Naive thymus-derived CD4-positive, alpha-beta T cell (primary cell): ENCODE results near the gene UBASH3B. TPM values are rescaled to one million over a fixed set of nuclear protein-coding genes. Genes with fewer than 3 reads are reported as not detected.

Experiments
- ATAC-seq: fragments of 150-1000 bp; cut with Tn5 transposase; 2 replicates; pipeline ENCODE4 v1.10.0; 2021; ENCODE audit warnings: mild to moderate bottlenecking, moderate library complexity
- CTCF ChIA-PET: fragments of 350-600 bp; sonication (Branson Sonifier 250); formaldehyde crosslinking; loops from one replicate; lab custom pipeline; 2021; ENCODE audit warnings: antibody characterized with exemption; lab: Charles Lee
- POLR2A ChIA-PET: fragments of 350-600 bp; sonication (Branson Sonifier 250); formaldehyde crosslinking; loops from one replicate; lab custom pipeline; 2021; ENCODE audit warnings: antibody characterized with exemption, inconsistent platforms; lab: Charles Lee
- DNase-seq, 9 donors: peaks; one replicate each; pipeline versions ENCODE4 v3.0.0 to v3.0.0-alpha.2; 2020 to 2022; ENCODE audit warnings: mixed read lengths in 1 of 9
- H3K27ac ChIP-seq: one replicate; pipeline ENCODE4 v1.7.0; 2013; ENCODE audit warnings: mild to moderate bottlenecking, low read depth, low read length, moderate library complexity
- H3K27me3 ChIP-seq, 2 donors: one replicate each; pipeline ENCODE4 v1.7.0; 2013; ENCODE audit warnings: low read length in 2 of 2, mild to moderate bottlenecking in 2 of 2, moderate library complexity in 2 of 2; ENCODE audit not compliant: control insufficient read depth in 2 of 2, insufficient read depth in 2 of 2
- H3K36me3 ChIP-seq, 3 experiments: 1 replicate in 2 of 3; 2 replicates in 1 of 3; pipeline ENCODE4 v1.7.0; 2013; ENCODE audit warnings: low read length in 3 of 3, mild to moderate bottlenecking in 3 of 3, moderate library complexity in 1 of 3; ENCODE audit not compliant: insufficient read depth in 3 of 3, control insufficient read depth in 2 of 3
- H3K4me1 ChIP-seq, 2 donors: one replicate each; pipeline ENCODE4 v1.7.0; 2013; ENCODE audit warnings: low read length in 2 of 2, mild to moderate bottlenecking in 2 of 2, moderate library complexity in 1 of 2; ENCODE audit not compliant: control insufficient read depth in 2 of 2, insufficient read depth in 2 of 2
- H3K4me3 ChIP-seq: 2 replicates; pipeline ENCODE4 v1.7.0; 2013; ENCODE audit warnings: mild to moderate bottlenecking, low read length
- H3K9me3 ChIP-seq, 3 experiments: 1 replicate in 2 of 3; 2 replicates in 1 of 3; pipeline ENCODE4 v1.7.0; 2013; ENCODE audit warnings: low read length in 3 of 3; ENCODE audit not compliant: control insufficient read depth in 2 of 3
- H3K27ac Mint-ChIP-seq, 9 donors: one replicate each; pipeline ENCODE4 v1.8.0; 2020 to 2022; ENCODE audit warnings: mixed read lengths in 9 of 9, mild to moderate bottlenecking in 8 of 9, moderate library complexity in 5 of 9, inconsistent platforms in 2 of 9
- H3K27me3 Mint-ChIP-seq, 5 donors: one replicate each; pipeline ENCODE4 v1.8.0; 2021 to 2022; ENCODE audit warnings: mixed read lengths in 5 of 5, mild to moderate bottlenecking in 1 of 5
- H3K36me3 Mint-ChIP-seq, 5 donors: one replicate each; pipeline ENCODE4 v1.8.0; 2020 to 2022; ENCODE audit warnings: mixed read lengths in 5 of 5, mild to moderate bottlenecking in 3 of 5, inconsistent platforms in 1 of 5
- H3K4me1 Mint-ChIP-seq, 7 donors: one replicate each; pipeline ENCODE4 v1.8.0; 2020 to 2022; ENCODE audit warnings: mixed read lengths in 7 of 7, mild to moderate bottlenecking in 3 of 7, inconsistent platforms in 1 of 7
- H3K4me3 Mint-ChIP-seq, 10 donors: one replicate each; pipeline ENCODE4 v1.8.0; 2020 to 2022; ENCODE audit warnings: mild to moderate bottlenecking in 10 of 10, mixed read lengths in 10 of 10, moderate library complexity in 6 of 10, inconsistent platforms in 2 of 10
- H3K9me3 Mint-ChIP-seq, 11 donors: one replicate each; pipeline ENCODE4 v1.8.0; 2020 to 2022; ENCODE audit warnings: mixed read lengths in 11 of 11, mild to moderate bottlenecking in 4 of 11, inconsistent platforms in 1 of 11, moderate library complexity in 1 of 11
- intact Hi-C, 2 donors: fragments of 100-400 bp; cut with micrococcal nuclease; formaldehyde crosslinking; loops; one replicate each; pipeline ENCODE4 v1.15.1; 2023
- polyA plus RNA-seq, 2 donors: library from polyadenylated mRNA; unstranded; fragments of 300-500 nt; fragmentation: Illumina TruSeq; gene quantifications; one replicate each; pipeline ENCODE4 v1.2.3, GENCODE V29; 2021
- total RNA-seq, 6 experiments: library from RNA in 5 of 6; stranded (reverse) in 5 of 6; gene quantifications; 1 replicate in 5 of 6; 2 replicates in 1 of 6; pipeline ENCODE4 v1.2.3 and lab custom pipeline; 2021 to 2026

UBASH3B gene
- total and polyA plus RNA-seq, 7 experiments from 2014 or later: 10.3 to 49.8 (median 42.3) TPM

DNA sequence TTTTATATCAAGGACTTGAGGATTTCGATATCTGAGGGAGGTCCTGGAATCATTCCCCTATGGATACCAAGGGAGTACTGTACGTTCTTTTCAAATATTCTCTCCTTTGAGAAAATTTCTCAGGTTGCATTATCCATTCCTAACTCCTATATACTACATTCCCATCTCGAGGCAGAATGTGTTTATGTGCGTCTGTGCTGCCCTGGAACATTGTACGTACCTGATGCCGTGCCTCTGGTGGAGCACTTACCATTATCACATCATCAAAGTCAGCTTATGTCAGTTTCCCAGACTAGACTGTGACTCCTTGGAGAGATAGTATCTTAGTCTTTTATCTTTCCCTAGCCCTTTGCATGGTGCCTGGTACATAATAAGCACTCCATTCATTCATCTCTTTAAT lies 21.7 kb downstream of the UBASH3B start:
- ATAC-seq (no peak), DNase-seq (no peak)
- Histone ChIP-seq H3K9me3 (no peaks in the 10 kb centered on the region), H3K36me3 (no peaks in the 10 kb centered on the region), H3K27ac (peak overlapping the region; percentile 81), H3K4me1 (peaks cover 26 to 51% of the 10 kb centered on the region in 2 donors), H3K4me3 (no peak overlapping the region), H3K27me3 (no peaks in the 10 kb centered on the region)
- intact Hi-C loops: no loop called here
- H3K27ac Mint-ChIP-seq: peak overlapping the region in 8 of 9 donors; percentile 39 to 99 (median 87)
- ChIA-PET POLR2A (interaction anchor here (0.9 to 4.5 kb wide), 3 partner anchors 13 to 68 kb away, joined by 4 to 64 read pairs (median 41); no protein-coding TSS in a partner anchor), CTCF (interaction anchor here (1.8 kb wide), 1 partner anchor 19 kb away, joined by 6 read pairs; no protein-coding TSS in a partner anchor)
- H3K4me1 Mint-ChIP-seq: peaks cover 23 to 94% (median 78%) of the 10 kb centered on the region in 7 donors
- H3K4me3 Mint-ChIP-seq: peak overlapping the region in 3 of 10 donors; percentile 58 to 70 (median 59)
- peaks cover 0 to 9% (median 0%) of the 10 kb centered on the region in 5 donors for H3K27me3 Mint-ChIP-seq
- peaks cover 0 to 5% (median 1%) of the 10 kb centered on the region in 5 donors for H3K36me3 Mint-ChIP-seq
- H3K9me3 Mint-ChIP-seq: no peaks in the 10 kb centered on the region

DNA sequence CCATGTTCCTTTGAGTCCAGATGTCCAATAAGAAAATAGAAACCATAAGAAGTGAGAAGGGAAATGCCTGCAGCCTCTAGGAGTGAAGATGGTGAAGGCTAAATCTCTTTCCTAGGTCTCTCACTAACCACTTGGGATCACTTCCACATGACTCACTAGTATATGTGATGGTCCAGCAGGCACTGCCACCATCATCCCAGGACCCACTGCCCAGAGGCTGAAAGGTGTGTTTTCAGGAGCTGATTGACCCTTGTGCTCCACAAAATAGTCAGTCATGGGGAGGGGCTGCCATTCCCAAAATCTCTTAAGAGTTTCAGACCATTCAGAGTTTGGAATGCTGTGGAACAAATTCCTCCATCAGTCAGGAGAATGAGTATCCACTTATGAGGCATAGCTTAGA lies 22.9 kb downstream of the UBASH3B start:
- Mint-ChIP-seq H3K4me3 (no peak overlapping the region), H3K4me1 (peaks cover 23 to 88% (median 72%) of the 10 kb centered on the region in 7 donors), H3K36me3 (peaks cover 0 to 4% (median 0%) of the 10 kb centered on the region in 5 donors), H3K9me3 (no peaks in the 10 kb centered on the region), H3K27me3 (peaks cover 0 to 9% (median 0%) of the 10 kb centered on the region in 5 donors), H3K27ac (peak overlapping the region in 6 of 9 donors; percentile 23 to 99 (median 70))
- ChIA-PET CTCF (interaction anchor here (0.6 to 1.8 kb wide), 4 partner anchors 10 to 423 kb away, joined by 3 to 6 read pairs (median 3); no protein-coding TSS in a partner anchor), POLR2A (interaction anchor here (0.8 to 2.0 kb wide), 6 partner anchors 12 to 384 kb away, joined by 3 to 8 read pairs (median 4); partner anchors contain the start of gene HSPA8)
- H3K36me3 ChIP-seq: no peaks in the 10 kb centered on the region
- intact Hi-C loops: no loop called here
- H3K4me1 ChIP-seq: peaks cover 26 to 44% of the 10 kb centered on the region in 2 donors
- H3K4me3 ChIP-seq: no peak overlapping the region
- no peaks in the 10 kb centered on the region for H3K27me3 ChIP-seq
- ATAC-seq (no peak), DNase-seq (no peak)
- H3K27ac ChIP-seq: no peak overlapping the region
- no peaks in the 10 kb centered on the region for H3K9me3 ChIP-seq

DNA sequence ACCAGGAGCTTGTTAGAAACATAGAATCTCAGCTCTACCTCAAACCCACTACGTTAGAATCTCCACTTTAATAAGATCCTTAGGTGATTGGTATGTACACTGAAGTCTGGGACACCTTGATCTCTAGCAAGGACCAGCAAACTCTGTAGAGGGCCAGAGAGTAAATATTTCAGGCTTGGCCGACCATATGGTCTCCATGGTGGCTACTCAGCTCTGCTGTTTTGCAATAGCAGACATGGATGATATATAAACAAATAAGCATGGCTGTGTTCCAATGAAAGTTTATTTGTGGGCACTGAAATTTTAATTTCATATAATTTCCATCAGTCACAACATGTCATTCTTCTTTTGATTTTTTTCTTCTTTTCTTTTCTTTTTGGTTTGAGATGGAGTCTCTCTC lies 23.9 kb downstream of the UBASH3B start:
- Mint-ChIP-seq H3K36me3 (peaks cover 0 to 5% (median 4%) of the 10 kb centered on the region in 5 donors), H3K4me3 (peak overlapping the region in 1 of 10 donors; percentile 29), H3K9me3 (no peaks in the 10 kb centered on the region), H3K27me3 (peaks cover 0 to 9% (median 0%) of the 10 kb centered on the region in 5 donors), H3K4me1 (peaks cover 26 to 87% (median 71%) of the 10 kb centered on the region in 7 donors), H3K27ac (peak overlapping the region in 5 of 9 donors; percentile 16 to 99 (median 53))
- ATAC-seq: no peak
- intact Hi-C loops: no loop called here
- no peak for DNase-seq
- Histone ChIP-seq H3K9me3 (no peaks in the 10 kb centered on the region), H3K4me1 (peaks cover 17 to 41% of the 10 kb centered on the region in 2 donors), H3K36me3 (no peaks in the 10 kb centered on the region), H3K27ac (no peak overlapping the region), H3K27me3 (no peaks in the 10 kb centered on the region), H3K4me3 (no peak overlapping the region)
- ChIA-PET CTCF (interaction anchor here (1.0 to 1.6 kb wide), 3 partner anchors 15 to 75 kb away, joined by 3 to 4 read pairs (median 3); no protein-coding TSS in a partner anchor), POLR2A (interaction anchor here (1.0 to 3.9 kb wide), 8 partner anchors 8 to 383 kb away, joined by 3 to 22 read pairs (median 4); partner anchors contain the start of gene HSPA8)

DNA sequence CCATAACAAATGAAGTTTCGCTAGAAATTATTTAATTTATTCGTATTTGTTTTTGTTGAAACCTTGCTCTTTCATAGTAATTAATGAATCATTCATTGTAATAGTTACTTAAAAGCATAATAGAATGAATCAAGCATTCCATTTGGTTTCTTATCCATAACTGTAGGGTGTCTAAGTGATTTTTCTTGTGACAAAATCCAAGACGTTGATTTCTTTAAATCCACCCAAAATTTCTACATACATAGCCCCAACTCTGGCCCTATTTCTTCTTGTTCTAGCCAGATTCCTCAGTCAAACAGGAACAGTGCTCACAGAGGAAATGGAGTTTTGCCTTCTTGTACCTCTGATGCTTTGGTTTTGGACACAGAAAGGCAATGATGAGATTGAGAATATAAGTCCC lies 25.5 kb downstream of the UBASH3B start:
- peaks cover 0 to 6% (median 5%) of the 10 kb centered on the region in 5 donors for H3K36me3 Mint-ChIP-seq
- intact Hi-C loops: no loop called here
- peak overlapping the region in 1 of 9 donors; percentile 40 for H3K27ac Mint-ChIP-seq
- no peaks in the 10 kb centered on the region for H3K27me3 ChIP-seq
- DNase-seq: no peak
- peaks cover 1 to 32% of the 10 kb centered on the region in 2 donors for H3K4me1 ChIP-seq
- no peak for ATAC-seq
- H3K4me1 Mint-ChIP-seq: peaks cover 18 to 87% (median 68%) of the 10 kb centered on the region in 7 donors
- H3K4me3 ChIP-seq: no peak overlapping the region
- no peaks in the 10 kb centered on the region for H3K9me3 Mint-ChIP-seq
- no peak overlapping the region for H3K4me3 Mint-ChIP-seq
- POLR2A ChIA-PET: interaction anchor here (1.8 to 3.9 kb wide), 2 partner anchors 10 to 16 kb away, joined by 5 to 22 read pairs; no protein-coding TSS in a partner anchor
- no peaks in the 10 kb centered on the region for H3K9me3 ChIP-seq
- H3K27me3 Mint-ChIP-seq: peaks cover 0 to 9% (median 0%) of the 10 kb centered on the region in 5 donors
- CTCF ChIA-PET: no interaction called here
- no peaks in the 10 kb centered on the region for H3K36me3 ChIP-seq
- H3K27ac ChIP-seq: no peak overlapping the region

DNA sequence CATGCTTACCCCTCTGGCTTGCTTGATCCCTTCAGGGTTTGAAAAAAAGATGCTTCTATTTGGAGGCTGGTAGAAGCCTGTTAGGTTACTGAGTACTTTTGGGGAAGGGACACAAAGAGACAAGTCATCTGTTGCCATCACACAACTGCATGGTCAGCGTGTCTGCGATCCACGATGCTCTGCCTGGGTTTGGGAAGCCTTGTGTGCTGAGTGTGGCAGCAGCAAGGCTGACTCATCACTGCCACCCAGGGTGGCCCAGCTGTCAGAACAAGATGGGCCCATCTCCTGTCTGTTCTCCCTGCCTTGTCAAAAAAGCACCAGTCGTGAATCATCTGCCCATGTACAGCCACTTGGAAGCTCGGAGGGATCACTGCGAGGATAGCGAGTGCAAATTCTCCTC lies 26.2 kb downstream of the UBASH3B start:
- ChIA-PET POLR2A (interaction anchor here (1.8 to 3.9 kb wide), 2 partner anchors 9 to 16 kb away, joined by 5 to 22 read pairs; no protein-coding TSS in a partner anchor), CTCF (interaction anchor here (1.0 to 2.4 kb wide), 4 partner anchors 10 to 64 kb away, joined by 3 to 6 read pairs (median 5); no protein-coding TSS in a partner anchor)
- Histone ChIP-seq H3K4me3 (no peak overlapping the region), H3K9me3 (no peaks in the 10 kb centered on the region), H3K27ac (no peak overlapping the region), H3K4me1 (peaks cover 0 to 25% of the 10 kb centered on the region in 2 donors), H3K27me3 (no peaks in the 10 kb centered on the region), H3K36me3 (no peaks in the 10 kb centered on the region)
- Mint-ChIP-seq H3K36me3 (peaks cover 0 to 12% (median 5%) of the 10 kb centered on the region in 5 donors), H3K27me3 (peaks cover 0 to 9% (median 0%) of the 10 kb centered on the region in 5 donors), H3K4me1 (peaks cover 17 to 87% (median 71%) of the 10 kb centered on the region in 7 donors), H3K27ac (peak overlapping the region in 1 of 9 donors; percentile 40), H3K9me3 (no peaks in the 10 kb centered on the region), H3K4me3 (no peak overlapping the region)
- DNase-seq (no peak), ATAC-seq (peak; percentile 42)
- intact Hi-C loops: no loop called here

DNA sequence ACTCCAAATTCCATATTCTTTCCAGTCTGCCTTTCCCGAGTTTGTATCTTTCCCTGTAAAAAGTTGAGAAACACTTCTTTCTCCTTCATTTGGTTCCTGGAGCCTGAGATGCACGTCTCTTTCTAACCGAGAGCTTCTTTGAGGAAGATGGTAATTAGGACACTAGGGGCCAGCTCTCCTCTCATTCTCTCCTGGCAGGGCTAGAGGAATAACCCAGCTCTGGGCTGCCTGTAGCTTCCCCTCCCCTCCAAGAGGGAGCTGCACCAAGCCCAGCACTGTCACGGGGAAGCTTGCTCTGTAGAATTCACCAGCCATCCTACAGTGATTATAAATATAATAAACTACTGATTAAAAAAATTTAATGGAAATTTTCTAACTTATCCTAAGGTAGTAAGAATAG lies 26.9 kb downstream of the UBASH3B start:
- ChIA-PET POLR2A (interaction anchor here (1.7 to 3.9 kb wide), 3 partner anchors 9 to 15 kb away, joined by 5 to 22 read pairs (median 6); no protein-coding TSS in a partner anchor), CTCF (interaction anchor here (0.8 to 2.4 kb wide), 5 partner anchors 8 to 63 kb away, joined by 3 to 6 read pairs (median 4); no protein-coding TSS in a partner anchor)
- Mint-ChIP-seq H3K4me3 (peak overlapping the region in 1 of 10 donors; percentile 23), H3K27me3 (peaks cover 0 to 9% (median 0%) of the 10 kb centered on the region in 5 donors), H3K27ac (peak overlapping the region in 2 of 9 donors; percentile 7 to 40), H3K9me3 (no peaks in the 10 kb centered on the region), H3K4me1 (peaks cover 17 to 85% (median 68%) of the 10 kb centered on the region in 7 donors), H3K36me3 (peaks cover 0 to 12% (median 8%) of the 10 kb centered on the region in 5 donors)
- intact Hi-C loops: no loop called here
- H3K9me3 ChIP-seq: no peaks in the 10 kb centered on the region
- ATAC-seq (no peak), DNase-seq (no peak)
- H3K36me3 ChIP-seq: no peaks in the 10 kb centered on the region
- H3K27me3 ChIP-seq: no peaks in the 10 kb centered on the region
- H3K4me1 ChIP-seq: peaks cover 0 to 20% of the 10 kb centered on the region in 2 donors
- H3K27ac ChIP-seq: no peak overlapping the region
- no peak overlapping the region for H3K4me3 ChIP-seq
